PC-3 (cell line): ENCODE measurements around the gene HRC.

Experiments used
- CTCF ChIP-seq: fragments of 300-600 bp; sonication (generic); conservative IDR thresholded peaks from 2 replicates; pipeline ENCODE4 v1.5.1; 2017; ENCODE audit warnings: antibody characterized with exemption, low read depth, mild to moderate bottlenecking, low read length
- EZH2 ChIP-seq: fragments of 300-600 bp; sonication (generic); IDR thresholded peaks from one replicate; pipeline ENCODE4 v1.6.1; 2017; ENCODE audit warnings: antibody characterized with exemption, mild to moderate bottlenecking, low read length; ENCODE audit not compliant: unreplicated experiment

- TF ChIP-seq CTCF = no peak
- no peak for TF ChIP-seq EZH2
Observed at GRCh38 chr19:49116544-49116943, 38.7 kb downstream of the HRC start.
